ENCODE measurements around the gene ZNF710. TPM values are rescaled to one million over a fixed set of nuclear protein-coding genes. Genes with fewer than 3 reads are reported as not detected.

Gene ZNF710
- total RNA-seq, 1 donor from 2014 or later, result 23.1 TPM

- TF ChIP-seq POLR2AphosphoS5 (IDR thresholded peaks at IDR 0.05; ENCODE audit: insufficient read depth in 1 of 2, low read depth in 1 of 2) (no peak), CTCF (IDR thresholded peaks at IDR 0.05) (no peak), POLR2A (IDR thresholded peaks at IDR 0.05) (no peak)
- H3K9me3 ChIP-seq, result peaks cover 4% of the 10 kb centered on the region
- H3K27me3 ChIP-seq, result no peaks in the 10 kb centered on the region
- H3K36me3 ChIP-seq, result no peaks in the 10 kb centered on the region
- no peak for DNase-seq (ENCODE audit: extremely low spot score in 2 of 2)
- no peaks in the 10 kb centered on the region for H3K4me1 ChIP-seq
- no peak overlapping the region for H3K27ac ChIP-seq
- intact Hi-C loops (cut with DNase I), result no loop called here
- no peak overlapping the region for H3K4me3 ChIP-seq
These were observed 118.2 kb downstream of the ZNF710 start for GRCh38 chr15:90119367-90119766.

GRCh38 chr15:90121086-90121485, 120.0 kb downstream of the ZNF710 start:
- DNase-seq (ENCODE audit: extremely low spot score in 2 of 2), result no peak
- Histone ChIP-seq H3K36me3 (no peaks in the 10 kb centered on the region), H3K27me3 (no peaks in the 10 kb centered on the region), H3K4me3 (no peak overlapping the region), H3K4me1 (no peaks in the 10 kb centered on the region), H3K27ac (no peak overlapping the region), H3K9me3 (no peaks in the 10 kb centered on the region)
- no peak for TF ChIP-seq POLR2AphosphoS5 (IDR thresholded peaks at IDR 0.05; ENCODE audit: insufficient read depth in 1 of 2, low read depth in 1 of 2)
- no peak for TF ChIP-seq POLR2A (IDR thresholded peaks at IDR 0.05)
- TF ChIP-seq CTCF (IDR thresholded peaks at IDR 0.05), result no peak
- intact Hi-C loops (cut with DNase I), result no loop called here

- Histone ChIP-seq H3K4me1 (peaks cover 5% of the 10 kb centered on the region), H3K36me3 (no peaks in the 10 kb centered on the region), H3K4me3 (no peak overlapping the region), H3K9me3 (no peaks in the 10 kb centered on the region), H3K27ac (no peak overlapping the region), H3K27me3 (no peaks in the 10 kb centered on the region)
- DNase-seq (ENCODE audit: extremely low spot score in 2 of 2), result no peak
- TF ChIP-seq POLR2AphosphoS5 (IDR thresholded peaks at IDR 0.05; ENCODE audit: insufficient read depth in 1 of 2, low read depth in 1 of 2) (no peak), POLR2A (IDR thresholded peaks at IDR 0.05) (no peak), CTCF (IDR thresholded peaks at IDR 0.05) (no peak)
- intact Hi-C loops (cut with DNase I), result no loop called here
These were observed 123.4 kb downstream of the ZNF710 start for GRCh38 chr15:90124507-90124906.

GRCh38 chr15:90126022-90126421, 124.9 kb downstream of the ZNF710 start:
- Histone ChIP-seq H3K27ac (no peak overlapping the region), H3K36me3 (no peaks in the 10 kb centered on the region), H3K4me3 (no peak overlapping the region), H3K27me3 (no peaks in the 10 kb centered on the region), H3K9me3 (no peaks in the 10 kb centered on the region), H3K4me1 (peaks cover 5% of the 10 kb centered on the region)
- no peak for DNase-seq (ENCODE audit: extremely low spot score in 2 of 2)
- TF ChIP-seq POLR2A (IDR thresholded peaks at IDR 0.05) (no peak), POLR2AphosphoS5 (IDR thresholded peaks at IDR 0.05; ENCODE audit: insufficient read depth in 1 of 2, low read depth in 1 of 2) (no peak), CTCF (IDR thresholded peaks at IDR 0.05) (no peak)
- intact Hi-C loops (cut with DNase I), result no loop called here

- H3K9me3 ChIP-seq, result no peaks in the 10 kb centered on the region
- TF ChIP-seq CTCF (IDR thresholded peaks at IDR 0.05) (no peak), POLR2A (IDR thresholded peaks at IDR 0.05) (no peak), POLR2AphosphoS5 (IDR thresholded peaks at IDR 0.05; ENCODE audit: insufficient read depth in 1 of 2, low read depth in 1 of 2) (no peak)
- intact Hi-C loops (cut with DNase I), result no loop called here
- H3K4me3 ChIP-seq, result no peak overlapping the region
- H3K36me3 ChIP-seq, result no peaks in the 10 kb centered on the region
- no peak for DNase-seq (ENCODE audit: extremely low spot score in 2 of 2)
- no peak overlapping the region for H3K27ac ChIP-seq
- no peaks in the 10 kb centered on the region for H3K27me3 ChIP-seq
- peaks cover 5% of the 10 kb centered on the region for H3K4me1 ChIP-seq
These were observed 125.7 kb downstream of the ZNF710 start for GRCh38 chr15:90126596-90127435.
